Neuron (in vitro differentiated cells): ENCODE data around the gene UXT.
A peak's percentile ranks its signal among the peaks of the same experiment; 100 is the strongest.

Source experiments
- H2AFZ ChIP-seq: one replicate; pipeline ENCODE4 v1.6.1; 2013; ENCODE audit warnings: low read depth, mild to moderate bottlenecking, inconsistent platforms, low read length, moderate library complexity
- H3K27me3 ChIP-seq: one replicate; pipeline ENCODE4 v1.6.1; 2013; ENCODE audit warnings: low read length; ENCODE audit not compliant: insufficient read depth
- H3K36me3 ChIP-seq: one replicate; pipeline ENCODE4 v1.6.1; 2013; ENCODE audit warnings: low read length; ENCODE audit not compliant: insufficient read depth
- H3K4me1 ChIP-seq: one replicate; pipeline ENCODE4 v1.6.1; 2013; ENCODE audit warnings: low read length; ENCODE audit not compliant: insufficient read depth
- H3K4me3 ChIP-seq: 2 replicates; pipeline ENCODE4 v1.5.1; 2013; ENCODE audit warnings: mild to moderate bottlenecking, low read length, moderate library complexity
- H3K9me3 ChIP-seq: one replicate; pipeline ENCODE4 v1.6.1; 2013; ENCODE audit warnings: low read length

The UXT gene

GRCh38 chrX:47664737-47665136 lies 5.8 kb upstream of the UXT start:
- Histone ChIP-seq H3K9me3 (no peaks in the 10 kb centered on the region), H3K27me3 (no peaks in the 10 kb centered on the region), H3K36me3 (no peaks in the 10 kb centered on the region), H3K4me3 (no peak overlapping the region), H2AFZ (no peak overlapping the region), H3K4me1 (no peaks in the 10 kb centered on the region)

DNA sequence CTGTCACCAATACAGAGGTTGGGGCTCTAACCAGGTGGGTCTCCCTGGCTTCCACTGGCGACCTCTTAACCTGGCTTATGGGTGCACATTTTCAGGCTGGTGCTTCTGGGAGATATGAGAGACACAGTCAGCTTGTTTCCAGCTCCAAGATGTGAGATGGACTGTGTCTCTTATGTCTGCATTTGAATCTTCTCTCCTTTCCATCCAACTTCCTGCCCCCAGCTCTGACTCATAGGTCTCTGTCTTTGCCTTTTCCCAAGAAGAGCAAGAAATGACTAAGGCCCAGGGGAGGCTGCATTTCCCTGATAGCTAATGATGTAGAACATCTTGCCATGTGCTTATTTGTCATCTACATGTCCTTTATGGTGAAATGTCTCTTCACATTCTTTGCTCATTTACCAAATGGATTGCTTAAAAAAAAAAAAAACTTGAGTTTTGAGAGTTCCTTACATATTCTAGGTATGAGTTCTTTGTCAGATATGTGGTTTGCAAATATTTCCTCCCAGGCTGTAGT lies 3.2 kb upstream of the UXT start:
- Histone ChIP-seq H2AFZ (no peak overlapping the region), H3K36me3 (no peaks in the 10 kb centered on the region), H3K27me3 (no peaks in the 10 kb centered on the region), H3K4me3 (no peak overlapping the region), H3K4me1 (peaks cover 3% of the 10 kb centered on the region), H3K9me3 (no peaks in the 10 kb centered on the region)

DNA sequence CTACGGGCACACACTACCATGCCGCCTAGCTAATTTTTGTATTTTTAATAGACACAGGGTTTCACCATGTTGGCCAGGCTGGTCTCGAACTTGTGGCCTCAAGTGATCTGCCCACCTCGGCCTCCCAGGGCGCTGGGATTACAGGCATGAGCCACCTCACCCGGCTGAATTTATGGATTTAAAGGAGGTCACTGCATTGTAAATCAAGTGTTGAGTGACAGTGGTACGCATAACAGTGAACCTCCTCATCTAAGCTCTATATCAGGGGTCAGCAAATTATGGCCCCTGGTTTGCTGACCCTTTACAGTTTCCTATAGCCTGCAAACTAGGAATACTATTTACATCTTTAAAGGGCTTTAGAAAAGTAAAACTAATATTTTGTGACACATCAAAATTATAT lies 2.6 kb upstream of the UXT start:
- H3K36me3 ChIP-seq: peaks cover 5% of the 10 kb centered on the region
- no peaks in the 10 kb centered on the region for H3K27me3 ChIP-seq
- H2AFZ ChIP-seq: no peak overlapping the region
- H3K4me3 ChIP-seq: no peak overlapping the region
- H3K9me3 ChIP-seq: no peaks in the 10 kb centered on the region
- peaks cover 3% of the 10 kb centered on the region for H3K4me1 ChIP-seq

- peaks cover 15% of the 10 kb centered on the region for H3K36me3 ChIP-seq
- peak overlapping the region; percentile 76 for H2AFZ ChIP-seq
- H3K27me3 ChIP-seq: no peaks in the 10 kb centered on the region
- peak overlapping the region; percentile 77 for H3K4me3 ChIP-seq
- no peaks in the 10 kb centered on the region for H3K9me3 ChIP-seq
- peaks cover 3% of the 10 kb centered on the region for H3K4me1 ChIP-seq
Observed at GRCh38 chrX:47659421-47659726, 394 bp upstream of the UXT start.

DNA sequence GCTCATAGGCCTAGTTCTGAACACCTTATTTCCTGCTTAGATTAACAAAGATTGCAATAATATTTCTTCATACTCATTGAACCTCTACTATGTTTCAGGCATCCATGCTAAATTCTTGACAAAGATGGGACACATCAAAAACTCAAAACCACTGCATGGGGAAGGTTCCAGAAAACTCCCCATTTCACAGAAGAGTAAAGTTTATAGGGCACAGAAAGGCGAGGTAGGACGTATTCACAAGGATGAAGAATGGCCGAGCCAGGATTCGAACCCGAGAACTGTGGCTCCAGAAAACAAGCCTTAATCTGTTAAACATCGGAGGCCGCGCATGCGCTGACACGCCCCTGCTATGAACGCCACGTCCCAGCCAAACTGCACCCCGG lies 688 bp downstream of the UXT start:
- Histone ChIP-seq H2AFZ (no peak overlapping the region), H3K4me3 (peak overlapping the region; percentile 77), H3K27me3 (no peaks in the 10 kb centered on the region), H3K9me3 (no peaks in the 10 kb centered on the region), H3K36me3 (peaks cover 15% of the 10 kb centered on the region), H3K4me1 (peaks cover 3% of the 10 kb centered on the region)

DNA sequence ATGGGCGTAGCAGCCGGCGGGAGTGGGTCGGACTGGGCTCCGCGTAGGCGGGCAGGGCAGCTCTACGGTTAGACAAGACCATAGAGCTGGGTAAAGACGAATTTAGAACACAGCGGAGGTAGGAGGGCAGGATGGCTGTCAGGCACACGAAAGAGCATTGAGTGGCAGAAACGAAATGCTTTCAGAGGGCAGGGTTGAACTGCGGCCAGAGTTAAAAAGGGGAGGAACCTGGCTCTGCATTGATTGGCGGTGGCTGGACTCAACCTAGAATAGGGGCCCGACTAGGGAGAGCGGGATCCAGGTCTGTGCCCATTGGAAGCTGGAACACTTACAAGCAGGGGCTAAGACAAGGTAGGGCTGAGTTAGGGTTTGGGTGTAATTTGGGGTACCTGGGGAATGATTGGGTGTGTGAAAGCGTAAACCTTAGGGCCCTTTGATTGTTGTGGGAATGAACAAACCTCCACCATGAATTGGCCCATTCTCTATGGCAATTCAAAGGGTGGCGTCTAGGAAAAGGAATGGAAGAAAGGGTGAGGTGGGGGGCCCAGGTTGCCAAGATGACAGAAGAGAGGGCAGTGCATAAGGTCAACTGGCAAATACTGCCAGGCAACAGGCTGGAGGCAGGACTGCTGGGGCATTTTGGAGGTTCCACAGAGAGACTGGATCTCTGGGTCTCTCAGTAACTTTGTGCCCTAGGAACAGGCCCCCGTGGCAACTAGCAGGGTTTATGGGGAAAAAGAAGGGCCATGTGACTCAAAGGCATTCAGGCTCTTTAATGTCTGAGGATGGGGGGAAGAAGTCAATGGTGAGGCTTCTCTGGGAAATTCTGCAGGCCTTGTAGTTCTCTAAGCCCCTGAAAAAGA lies 7.7 kb downstream of the UXT start:
- H3K9me3 ChIP-seq: no peaks in the 10 kb centered on the region
- H2AFZ ChIP-seq: no peak overlapping the region
- H3K36me3 ChIP-seq: peaks cover 12% of the 10 kb centered on the region
- H3K27me3 ChIP-seq: no peaks in the 10 kb centered on the region
- peaks cover 10% of the 10 kb centered on the region for H3K4me1 ChIP-seq
- peak overlapping the region; percentile 44 for H3K4me3 ChIP-seq

- H3K4me1 ChIP-seq: peaks cover 10% of the 10 kb centered on the region
- H3K9me3 ChIP-seq: no peaks in the 10 kb centered on the region
- H3K27me3 ChIP-seq: no peaks in the 10 kb centered on the region
- H3K4me3 ChIP-seq: peak within 1 kb of the TSS; percentile 74
- peaks cover 8% of the 10 kb centered on the region for H3K36me3 ChIP-seq
- H2AFZ ChIP-seq: no peak within 1 kb of the TSS
Observed at GRCh38 chrX:47650164-47651042, 8.6 kb downstream of the UXT start, which contains the start of gene ELK1. Gene ELK1 (minus strand): TSS chrX:47650563. CDS start chrX:47641441, 9,122 bp downstream.

DNA sequence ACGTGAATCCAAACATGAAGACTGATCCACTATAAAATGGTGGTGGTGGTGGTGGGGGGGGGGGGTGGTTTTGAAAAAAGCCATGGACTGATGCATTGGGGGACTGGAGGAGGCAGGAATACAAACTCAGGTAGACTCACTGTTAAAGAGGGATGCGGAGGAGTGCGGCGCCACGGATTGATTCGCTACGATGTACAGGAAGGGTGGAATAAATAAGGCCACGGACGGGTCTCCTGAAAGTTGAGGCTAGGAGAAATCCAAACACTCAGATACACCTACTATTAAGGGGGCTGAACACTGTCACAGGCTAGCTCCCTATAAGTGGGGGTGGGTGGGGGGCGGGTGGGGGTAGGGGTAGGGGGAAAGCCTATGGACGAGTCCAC lies 9.2 kb downstream of the UXT start:
- no peak overlapping the region for H2AFZ ChIP-seq
- H3K4me3 ChIP-seq: peak overlapping the region; percentile 74
- H3K36me3 ChIP-seq: peaks cover 8% of the 10 kb centered on the region
- no peaks in the 10 kb centered on the region for H3K27me3 ChIP-seq
- peaks cover 10% of the 10 kb centered on the region for H3K4me1 ChIP-seq
- no peaks in the 10 kb centered on the region for H3K9me3 ChIP-seq

GRCh38 chrX:47649271-47649670 lies 9.7 kb downstream of the UXT start:
- peaks cover 5% of the 10 kb centered on the region for H3K36me3 ChIP-seq
- H3K4me3 ChIP-seq: peak overlapping the region; percentile 74
- no peaks in the 10 kb centered on the region for H3K27me3 ChIP-seq
- no peak overlapping the region for H2AFZ ChIP-seq
- H3K9me3 ChIP-seq: no peaks in the 10 kb centered on the region
- peaks cover 10% of the 10 kb centered on the region for H3K4me1 ChIP-seq

- H3K4me3 ChIP-seq: no peak overlapping the region
- H3K36me3 ChIP-seq: peaks cover 5% of the 10 kb centered on the region
- H2AFZ ChIP-seq: no peak overlapping the region
- H3K9me3 ChIP-seq: no peaks in the 10 kb centered on the region
- H3K4me1 ChIP-seq: peaks cover 12% of the 10 kb centered on the region
- H3K27me3 ChIP-seq: no peaks in the 10 kb centered on the region
Observed at GRCh38 chrX:47648376-47648775, 10.6 kb downstream of the UXT start.

DNA sequence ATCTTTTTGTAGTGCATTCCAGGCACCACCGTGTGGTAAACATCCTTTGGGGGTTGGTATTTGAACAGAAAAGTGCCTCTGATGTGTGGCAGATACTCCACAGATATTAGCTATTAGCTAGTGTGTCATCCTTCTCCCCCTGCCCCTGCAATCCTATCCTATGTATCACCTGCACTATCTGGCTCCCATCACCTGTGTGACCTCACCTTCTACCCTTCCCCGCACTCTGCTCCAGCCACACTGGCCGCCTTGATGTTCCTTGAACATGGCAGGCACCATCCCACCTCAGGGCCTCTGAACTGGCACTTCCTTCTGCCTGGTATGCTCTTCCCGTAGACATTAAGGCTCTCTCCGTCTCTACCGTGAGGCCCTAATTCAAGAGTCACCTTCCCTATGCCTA lies 12.3 kb downstream of the UXT start:
- no peak overlapping the region for H3K4me3 ChIP-seq
- no peak overlapping the region for H2AFZ ChIP-seq
- H3K9me3 ChIP-seq: peaks cover 3% of the 10 kb centered on the region
- peaks cover under 1% of the 10 kb centered on the region for H3K36me3 ChIP-seq
- H3K27me3 ChIP-seq: no peaks in the 10 kb centered on the region
- peaks cover 9% of the 10 kb centered on the region for H3K4me1 ChIP-seq

- Histone ChIP-seq H2AFZ (no peak overlapping the region), H3K4me3 (no peak overlapping the region)
Observed at GRCh38 chrX:47645530-47645929, 13.4 kb downstream of the UXT start.

GRCh38 chrX:47644557-47645091 lies 14.4 kb downstream of the UXT start:
- peaks cover 19% of the 10 kb centered on the region for H3K36me3 ChIP-seq
- H3K27me3 ChIP-seq: no peaks in the 10 kb centered on the region
- no peak overlapping the region for H2AFZ ChIP-seq
- H3K9me3 ChIP-seq: peaks cover 14% of the 10 kb centered on the region
- H3K4me3 ChIP-seq: no peak overlapping the region
- H3K4me1 ChIP-seq: peaks cover 2% of the 10 kb centered on the region

More at GRCh38 chrX:47645530-47645929, 13.4 kb downstream of the UXT start:
- no peaks in the 10 kb centered on the region for H3K27me3 ChIP-seq
- peaks cover 11% of the 10 kb centered on the region for H3K36me3 ChIP-seq
- H3K4me1 ChIP-seq: peaks cover 2% of the 10 kb centered on the region
- H3K9me3 ChIP-seq: peaks cover 12% of the 10 kb centered on the region
